Keratinocyte (primary cell): ENCODE results near the gene SCN10A.

Source experiments
- EZH2 ChIP-seq: IDR thresholded peaks from one replicate; pipeline ENCODE4 v1.6.1; 2012; ENCODE audit warnings: inconsistent platforms, mild to moderate bottlenecking, low read length, moderate library complexity
- TF ChIP-seq, protein P1 (sequence below), 3 experiments: IDR thresholded peaks in 1 of 3; conservative IDR thresholded peaks in 1 of 3; optimal IDR thresholded peaks in 1 of 3; 2 replicates in 2 of 3; 3 replicates in 1 of 3; pipeline versions ENCODE3 to v1.5.1; 2011; ENCODE audit warnings: low read length in 3 of 3, mild to moderate bottlenecking in 3 of 3, moderate library complexity in 2 of 3, control low read depth in 1 of 3, inconsistent platforms in 1 of 3; ENCODE audit not compliant: insufficient read depth in 2 of 3; ENCODE audit errors: extremely low read depth in 1 of 3

DNA sequence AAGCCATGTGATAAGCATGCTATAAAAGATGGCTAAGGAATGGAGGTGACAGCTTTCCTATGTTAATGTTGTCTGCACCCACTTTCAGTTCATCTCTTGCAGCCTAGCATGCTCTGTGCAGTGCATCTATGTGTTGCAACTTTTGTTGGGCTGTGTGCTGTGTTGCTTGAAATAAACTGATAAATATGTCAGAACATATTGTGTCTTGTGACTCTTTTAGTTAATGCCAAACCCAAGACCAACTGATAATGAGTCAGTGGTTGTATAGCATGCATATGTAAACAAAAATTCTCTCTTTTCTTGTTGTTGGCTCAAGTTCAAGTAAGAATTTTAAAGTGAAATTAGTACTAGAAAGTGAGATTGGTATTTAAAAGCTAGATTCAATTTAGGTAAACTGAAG lies 37.0 kb upstream of the SCN10A start:
- TF ChIP-seq, protein P1, sequence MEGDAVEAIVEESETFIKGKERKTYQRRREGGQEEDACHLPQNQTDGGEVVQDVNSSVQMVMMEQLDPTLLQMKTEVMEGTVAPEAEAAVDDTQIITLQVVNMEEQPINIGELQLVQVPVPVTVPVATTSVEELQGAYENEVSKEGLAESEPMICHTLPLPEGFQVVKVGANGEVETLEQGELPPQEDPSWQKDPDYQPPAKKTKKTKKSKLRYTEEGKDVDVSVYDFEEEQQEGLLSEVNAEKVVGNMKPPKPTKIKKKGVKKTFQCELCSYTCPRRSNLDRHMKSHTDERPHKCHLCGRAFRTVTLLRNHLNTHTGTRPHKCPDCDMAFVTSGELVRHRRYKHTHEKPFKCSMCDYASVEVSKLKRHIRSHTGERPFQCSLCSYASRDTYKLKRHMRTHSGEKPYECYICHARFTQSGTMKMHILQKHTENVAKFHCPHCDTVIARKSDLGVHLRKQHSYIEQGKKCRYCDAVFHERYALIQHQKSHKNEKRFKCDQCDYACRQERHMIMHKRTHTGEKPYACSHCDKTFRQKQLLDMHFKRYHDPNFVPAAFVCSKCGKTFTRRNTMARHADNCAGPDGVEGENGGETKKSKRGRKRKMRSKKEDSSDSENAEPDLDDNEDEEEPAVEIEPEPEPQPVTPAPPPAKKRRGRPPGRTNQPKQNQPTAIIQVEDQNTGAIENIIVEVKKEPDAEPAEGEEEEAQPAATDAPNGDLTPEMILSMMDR (optimal IDR thresholded peaks at IDR 0.05 in 1 of 3, IDR thresholded peaks at IDR 0.05 in 1 of 3, conservative IDR thresholded peaks at IDR 0.05 in 1 of 3; ENCODE audit: extremely low read depth in 1 of 3, insufficient read depth in 2 of 3, low read length in 3 of 3) = no peak
- no peak for TF ChIP-seq EZH2
